PC-9 (cell line): ENCODE results near the gene FAM163A. TPM values are rescaled to one million over a fixed set of nuclear protein-coding genes. Genes with fewer than 3 reads are reported as not detected.

Experiments
- BruUV-seq: library from RNA; stranded (reverse); fragments of 400-500 nt; replicated peaks from 2 replicates; lab custom pipeline; 2021; lab: Mats Ljungman, UMichigan
- CTCF ChIA-PET: fragments of 300-600 bp; sonication (Branson Sonifier 250); formaldehyde crosslinking; loops from one replicate; lab custom pipeline; 2022; ENCODE audit warnings: antibody characterized with exemption; lab: Charles Lee
- POLR2A ChIA-PET: fragments of 300-600 bp; sonication (Branson Sonifier 250); formaldehyde crosslinking; loops from one replicate; lab custom pipeline; 2022; ENCODE audit warnings: antibody characterized with exemption; ENCODE audit not compliant: unreplicated experiment; lab: Charles Lee
- DNase-seq, 2 experiments: peaks; one replicate each; pipeline versions ENCODE4 v3.0.0 to v3.0.0-alpha.2; 2015 to 2022; ENCODE audit warnings: mixed read lengths in 1 of 2
- H2AFZ ChIP-seq: fragments of 200-600 bp; sonication (generic); 2 replicates; pipeline ENCODE4 v1.8.1; 2017; ENCODE audit warnings: antibody characterized with exemption
- H3F3A ChIP-seq: fragments of 200-600 bp; sonication (generic); 2 replicates; pipeline ENCODE4 v1.8.1; 2017; ENCODE audit warnings: antibody characterized with exemption, mild to moderate bottlenecking, low read depth; ENCODE audit not compliant: insufficient read depth
- H3K27ac ChIP-seq: fragments of 200-600 bp; sonication (generic); 2 replicates; pipeline ENCODE4 v1.6.1; 2016; ENCODE audit warnings: mixed run types
- H3K27me3 ChIP-seq: fragments of 200-600 bp; sonication (generic); 2 replicates; pipeline ENCODE4 v1.6.1; 2016; ENCODE audit warnings: low read depth, mixed run types; ENCODE audit not compliant: insufficient read depth
- H3K36me3 ChIP-seq: fragments of 200-600 bp; sonication (generic); 2 replicates; pipeline ENCODE4 v1.6.1; 2016; ENCODE audit warnings: low read depth, mixed run types
- H3K4me1 ChIP-seq: fragments of 200-600 bp; sonication (generic); replicated peaks from 2 replicates; pipeline ENCODE4 v1.6.1; 2016; ENCODE audit warnings: mixed run types; ENCODE audit not compliant: insufficient read depth
- H3K4me2 ChIP-seq: fragments of 200-600 bp; sonication (generic); 2 replicates; pipeline ENCODE4 v1.6.1; 2017; ENCODE audit warnings: mixed run types
- H3K4me3 ChIP-seq: fragments of 200-600 bp; sonication (generic); 2 replicates; pipeline ENCODE4 v1.6.1; 2016; ENCODE audit warnings: mixed run types
- H3K79me2 ChIP-seq: fragments of 200-600 bp; sonication (generic); 2 replicates; pipeline ENCODE4 v1.6.1; 2017; ENCODE audit warnings: low read depth, mixed run types
- H3K9me2 ChIP-seq: fragments of 200-600 bp; sonication (generic); 2 replicates; pipeline ENCODE4 v1.8.1; 2017; ENCODE audit warnings: mild to moderate bottlenecking; ENCODE audit not compliant: insufficient read depth
- H3K9me3 ChIP-seq: fragments of 200-600 bp; sonication (generic); 2 replicates; pipeline ENCODE4 v1.8.1; 2016; ENCODE audit warnings: low read depth; ENCODE audit not compliant: insufficient read depth
- H4K20me1 ChIP-seq: fragments of 200-600 bp; sonication (generic); 2 replicates; pipeline ENCODE4 v1.8.1; 2017; ENCODE audit not compliant: insufficient read depth
- CTCF ChIP-seq: fragments of 200-600 bp; sonication (generic); conservative IDR thresholded peaks from 2 replicates; pipeline ENCODE4 v1.6.1; 2017; ENCODE audit warnings: mixed run types, antibody characterized with exemption, mild to moderate bottlenecking, moderate library complexity
- EZH2 ChIP-seq: fragments of 200-600 bp; sonication (generic); IDR thresholded peaks from 2 replicates; pipeline ENCODE4 v1.8.0; 2017; ENCODE audit warnings: antibody characterized with exemption, low read depth
- intact Hi-C: fragments of 100-400 bp; cut with micrococcal nuclease; formaldehyde crosslinking; loops from one replicate; pipeline ENCODE4 v1.10.0; 2022; ENCODE audit not compliant: unreplicated experiment
- total RNA-seq: library from RNA; stranded (reverse); gene quantifications from 2 replicates; pipeline ENCODE4 v1.2.3, GENCODE V29; 2021

The FAM163A gene
- total RNA-seq, 1 experiment from 2014 or later: not detected

DNA sequence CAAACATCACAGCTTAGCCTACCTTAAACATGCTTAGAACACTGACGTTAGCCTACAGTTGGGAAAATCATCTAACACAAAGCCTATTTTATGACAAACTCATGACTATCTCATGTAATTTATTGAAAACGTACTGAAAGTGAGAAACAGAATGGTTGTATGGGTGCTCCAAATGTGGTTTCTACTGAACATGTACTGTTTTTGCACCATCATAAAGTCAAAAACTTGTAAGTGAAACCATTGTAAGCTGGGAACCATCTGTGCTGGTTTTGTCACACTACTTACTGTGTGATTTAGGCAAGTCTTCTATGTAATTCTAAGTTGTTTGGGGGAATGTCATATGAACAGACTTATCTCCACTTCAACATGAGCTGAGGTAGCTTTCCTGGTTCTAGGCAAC, 79.0 kb downstream of the FAM163A start:
- ChIA-PET POLR2A (interaction anchor here (0.7 kb wide), 1 partner anchor 102 kb away, joined by 6 read pairs; no protein-coding TSS in a partner anchor), CTCF (no interaction called here)
- no peak overlapping the region for H3K27ac ChIP-seq
- H3K4me1 ChIP-seq: no peaks in the 10 kb centered on the region
- H3K36me3 ChIP-seq: no peaks in the 10 kb centered on the region
- no peaks in the 10 kb centered on the region for H4K20me1 ChIP-seq
- H3F3A ChIP-seq: no peaks in the 10 kb centered on the region
- intact Hi-C loops: no loop called here
- H3K4me2 ChIP-seq: no peak overlapping the region
- H2AFZ ChIP-seq: no peak overlapping the region
- peaks cover 11% of the 10 kb centered on the region; the same call in 1 of the 2 replicates for H3K27me3 ChIP-seq
- TF ChIP-seq EZH2: no peak
- TF ChIP-seq CTCF: no peak
- no peaks in the 10 kb centered on the region for H3K9me2 ChIP-seq
- H3K79me2 ChIP-seq: no peaks in the 10 kb centered on the region
- no peaks in the 10 kb centered on the region for H3K9me3 ChIP-seq
- no TSS peak for BruUV-seq
- no peak for DNase-seq
- H3K4me3 ChIP-seq: no peak overlapping the region

DNA sequence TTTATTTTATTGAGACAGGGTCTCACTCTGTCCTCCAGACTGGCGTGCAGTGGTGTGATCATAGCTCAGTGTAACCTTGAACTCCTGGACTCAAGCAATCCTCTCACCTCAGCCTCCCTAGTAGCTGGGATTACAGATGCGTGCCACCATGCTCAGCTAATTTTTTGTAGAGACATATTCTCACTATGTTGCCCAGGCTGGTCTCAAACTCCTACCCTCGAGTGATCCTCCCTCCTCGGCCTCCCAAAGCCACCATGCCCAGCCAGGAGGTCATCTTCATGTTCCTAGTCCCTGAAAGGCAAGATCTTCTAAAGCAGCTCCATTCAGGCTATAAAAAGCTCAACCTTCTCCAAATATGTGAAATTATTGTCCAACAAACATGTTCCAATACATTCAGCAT, 80.6 kb downstream of the FAM163A start:
- Histone ChIP-seq H3K4me1 (no peaks in the 10 kb centered on the region), H3K4me2 (no peak overlapping the region), H3F3A (no peaks in the 10 kb centered on the region), H3K79me2 (no peaks in the 10 kb centered on the region), H3K36me3 (no peaks in the 10 kb centered on the region), H3K9me2 (no peaks in the 10 kb centered on the region), H4K20me1 (no peaks in the 10 kb centered on the region), H2AFZ (no peak overlapping the region), H3K27ac (no peak overlapping the region), H3K4me3 (no peak overlapping the region), H3K9me3 (no peaks in the 10 kb centered on the region), H3K27me3 (peaks cover 8% of the 10 kb centered on the region; the same call in 1 of the 2 replicates)
- POLR2A ChIA-PET: no interaction called here
- intact Hi-C loops: no loop called here
- CTCF ChIA-PET: interaction anchor here (1.2 kb wide), 1 partner anchor 9 kb away, joined by 4 read pairs; no protein-coding TSS in a partner anchor
- no peak for TF ChIP-seq EZH2
- no peak for TF ChIP-seq CTCF
- BruUV-seq: no TSS peak
- no peak for DNase-seq

GRCh38 chr1:179824265-179824664, 81.2 kb downstream of the FAM163A start:
- H3K9me3 ChIP-seq: no peaks in the 10 kb centered on the region
- H3K4me2 ChIP-seq: no peak overlapping the region
- H3K36me3 ChIP-seq: no peaks in the 10 kb centered on the region
- peaks cover 7% of the 10 kb centered on the region; the same call in 1 of the 2 replicates for H3K27me3 ChIP-seq
- no peaks in the 10 kb centered on the region for H3K79me2 ChIP-seq
- H2AFZ ChIP-seq: no peak overlapping the region
- H4K20me1 ChIP-seq: no peaks in the 10 kb centered on the region
- no peaks in the 10 kb centered on the region for H3K9me2 ChIP-seq
- POLR2A ChIA-PET: no interaction called here
- CTCF ChIA-PET: interaction anchor here (1.2 kb wide), 1 partner anchor 9 kb away, joined by 4 read pairs; no protein-coding TSS in a partner anchor
- intact Hi-C loops: no loop called here
- H3K27ac ChIP-seq: no peak overlapping the region
- H3K4me3 ChIP-seq: no peak overlapping the region
- H3K4me1 ChIP-seq: no peaks in the 10 kb centered on the region
- DNase-seq: no peak
- TF ChIP-seq EZH2 (no peak), CTCF (no peak)
- no TSS peak for BruUV-seq
- H3F3A ChIP-seq: no peaks in the 10 kb centered on the region
